ENCODE measurements around the gene EN2.

EN2 gene

GRCh38 chr7:155509359-155509724 is 51.4 kb downstream of the EN2 start:
- DNase-seq (ENCODE audit: low spot score) = no peak

- DNase-seq (ENCODE audit: low spot score) = no peak
These were observed 52.0 kb downstream of the EN2 start for GRCh38 chr7:155509725-155510551.

GRCh38 chr7:155510975-155511701 is 53.2 kb downstream of the EN2 start:
- DNase-seq (ENCODE audit: low spot score) = no peak

GRCh38 chr7:155511702-155511996 is 53.7 kb downstream of the EN2 start:
- DNase-seq (ENCODE audit: low spot score) = no peak

GRCh38 chr7:155512246-155512887 is 54.4 kb downstream of the EN2 start:
- DNase-seq (ENCODE audit: low spot score) = no peak

- DNase-seq (ENCODE audit: low spot score) = no peak
These were observed 55.8 kb downstream of the EN2 start for GRCh38 chr7:155513543-155514285.

- no peak for DNase-seq (ENCODE audit: low spot score)
These were observed 56.4 kb downstream of the EN2 start for GRCh38 chr7:155514296-155514695.

Measured in kidney capillary endothelial cell (primary cell).